Right hindlimb (tissue), 1 donor: Measurements from ENCODE around the gene CEP85.

ENCODE experiments used
- DNase-seq: peaks from one replicate; pipeline ENCODE4 v3.0.0-alpha.2; 2018

Gene CEP85

GRCh38 chr1:26317612-26318337, 83.8 kb downstream of the CEP85 start, which contains the start of gene CD52:
CD52 (plus strand) TSS chr1:26317958; CDS start chr1:26318018, 60 bp downstream.
- DNase-seq = no peak

GRCh38 chr1:26318338-26319064, 84.5 kb downstream of the CEP85 start:
- DNase-seq = no peak

DNA sequence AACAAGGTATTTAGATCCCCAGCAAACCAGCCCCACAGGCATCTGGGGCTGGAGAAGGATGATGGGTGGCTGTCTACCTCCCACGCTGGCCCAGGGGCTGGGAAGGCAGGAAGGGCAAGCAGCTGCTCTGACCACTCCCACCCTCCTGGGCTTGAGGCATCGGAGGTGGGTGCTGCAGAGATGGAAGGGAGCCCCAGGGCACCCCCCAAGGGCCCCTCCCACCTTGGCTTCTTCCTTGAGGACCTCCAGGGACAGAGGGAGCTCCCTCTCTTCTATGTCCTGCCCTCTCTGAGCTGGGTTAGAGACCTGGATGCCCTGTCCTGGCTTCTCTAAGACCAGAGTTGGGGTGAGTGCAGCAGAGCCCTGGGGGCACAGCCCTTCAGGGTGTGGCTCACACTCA, 86.9 kb downstream of the CEP85 start:
- DNase-seq = no peak

- peak; percentile 91 for DNase-seq
Measured at GRCh38 chr1:26321315-26322041, 87.5 kb downstream of the CEP85 start.

DNA sequence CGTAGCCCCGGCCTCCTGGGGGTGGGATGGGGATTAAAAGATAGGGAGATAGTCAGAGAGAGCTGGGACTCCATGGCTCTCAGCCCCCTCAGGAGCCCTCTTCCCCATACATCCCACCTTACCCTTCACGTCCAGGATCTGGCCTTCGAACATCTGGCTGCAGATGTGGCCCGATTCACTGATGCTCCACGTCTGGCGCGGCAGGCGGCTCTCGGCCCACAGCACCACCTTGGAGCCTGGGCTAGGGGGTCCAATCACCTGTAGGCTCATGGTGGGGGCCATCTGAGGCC, 88.0 kb downstream of the CEP85 start:
- no peak for DNase-seq

GRCh38 chr1:26323382-26323781, 89.4 kb downstream of the CEP85 start:
- DNase-seq = no peak

GRCh38 chr1:26324550-26324949, 90.5 kb downstream of the CEP85 start:
- no peak for DNase-seq

GRCh38 chr1:26327956-26328362, 94.0 kb downstream of the CEP85 start:
- no peak for DNase-seq
